ENCODE data around the gene SASH1.

The SASH1 gene

GRCh38 chr6:148407372-148407771 lies 64.7 kb downstream of the SASH1 start:
- DNase-seq, result no peak

- DNase-seq, result no peak
Observed at GRCh38 chr6:148413321-148414091, 70.9 kb downstream of the SASH1 start.

- DNase-seq, result no peak
Observed at GRCh38 chr6:148414092-148414489, 71.5 kb downstream of the SASH1 start.

GRCh38 chr6:148414836-148415235 lies 72.2 kb downstream of the SASH1 start:
- no peak for DNase-seq

GRCh38 chr6:148415511-148416260 lies 73.0 kb downstream of the SASH1 start:
- no peak for DNase-seq

- no peak for DNase-seq
Observed at GRCh38 chr6:148416330-148416965, 73.8 kb downstream of the SASH1 start.

GRCh38 chr6:148417045-148417444 lies 74.4 kb downstream of the SASH1 start:
- DNase-seq, result no peak

- no peak for DNase-seq
Observed at GRCh38 chr6:148419430-148419829, 76.8 kb downstream of the SASH1 start.

GRCh38 chr6:148422085-148422484 lies 79.4 kb downstream of the SASH1 start:
- no peak for DNase-seq

GRCh38 chr6:148423133-148423532 lies 80.5 kb downstream of the SASH1 start:
- DNase-seq, result no peak

- DNase-seq, result no peak
Observed at GRCh38 chr6:148423601-148424270, 81.1 kb downstream of the SASH1 start.

GRCh38 chr6:148425443-148425842 lies 82.8 kb downstream of the SASH1 start:
- DNase-seq, result no peak

GRCh38 chr6:148426317-148426977 lies 83.8 kb downstream of the SASH1 start:
- no peak for DNase-seq

- DNase-seq, result no peak
Observed at GRCh38 chr6:148427333-148427732, 84.7 kb downstream of the SASH1 start.

GRCh38 chr6:148429423-148429822 lies 86.8 kb downstream of the SASH1 start:
- DNase-seq, result no peak

- DNase-seq, result no peak
Observed at GRCh38 chr6:148430897-148431296, 88.3 kb downstream of the SASH1 start.

- DNase-seq, result no peak
Observed at GRCh38 chr6:148431413-148431812, 88.8 kb downstream of the SASH1 start.

- no peak for DNase-seq
Observed at GRCh38 chr6:148431840-148432239, 89.2 kb downstream of the SASH1 start.

- no peak for DNase-seq
Observed at GRCh38 chr6:148432462-148433195, 90.0 kb downstream of the SASH1 start.

GRCh38 chr6:148435386-148435785 lies 92.7 kb downstream of the SASH1 start:
- DNase-seq, result no peak

GRCh38 chr6:148436466-148436865 lies 93.8 kb downstream of the SASH1 start:
- DNase-seq, result no peak

GRCh38 chr6:148438632-148439031 lies 96.0 kb downstream of the SASH1 start:
- DNase-seq, result no peak

All from stimulated activated CD4-positive, alpha-beta T cell treated with anti-CD3 and anti-CD28 coated beads, Interleukin-2, amount 100 ng/mL, for 48 hours (primary cell).